Endodermal cell (in vitro differentiated cells): Measurements from ENCODE around the gene FANCE. TPM values are rescaled to one million over a fixed set of nuclear protein-coding genes. Genes with fewer than 3 reads are reported as not detected.
A peak's percentile ranks its signal among the peaks of the same experiment; 100 is the strongest.

Source experiments
- DNase-seq: peaks from one replicate; pipeline ENCODE4 v3.0.0-alpha.2; 2017
- H3K27ac ChIP-seq: 2 replicates; pipeline ENCODE4 v1.5.1; 2013; ENCODE audit warnings: mild to moderate bottlenecking, low read depth, low read length, moderate library complexity
- H3K27me3 ChIP-seq: 2 replicates; pipeline ENCODE4 v1.6.1; 2013; ENCODE audit warnings: mild to moderate bottlenecking, low read length, moderate library complexity; ENCODE audit not compliant: insufficient read depth, control insufficient read depth, poor library complexity, severe bottlenecking
- H3K36me3 ChIP-seq: 2 replicates; pipeline ENCODE4 v1.7.0; 2013; ENCODE audit warnings: mild to moderate bottlenecking, low read length, moderate library complexity; ENCODE audit not compliant: control insufficient read depth, insufficient read depth
- H3K4me1 ChIP-seq: one replicate; pipeline ENCODE4 v1.7.0; 2013; ENCODE audit warnings: low read length; ENCODE audit not compliant: control insufficient read depth, insufficient read depth
- H3K4me3 ChIP-seq: 2 replicates; pipeline ENCODE4 v1.5.1; 2013; ENCODE audit warnings: mild to moderate bottlenecking, low read length, moderate library complexity
- H3K9ac ChIP-seq: 2 replicates; pipeline ENCODE4 v1.6.1; 2013; ENCODE audit warnings: mild to moderate bottlenecking, low read length, moderate library complexity; ENCODE audit not compliant: poor library complexity, severe bottlenecking; ENCODE audit errors: extremely low read depth
- H3K9me3 ChIP-seq: 2 replicates; pipeline ENCODE4 v1.6.1; 2013; ENCODE audit warnings: mild to moderate bottlenecking, low read length, moderate library complexity; ENCODE audit not compliant: control insufficient read depth
- H3K27ac Mint-ChIP-seq: 2 replicates; pipeline ENCODE4 v1.8.0; 2020; ENCODE audit warnings: mixed read lengths
- H3K27me3 Mint-ChIP-seq: 2 replicates; pipeline ENCODE4 v1.8.0; 2021; ENCODE audit warnings: mild to moderate bottlenecking, mixed read lengths; ENCODE audit not compliant: insufficient read depth
- H3K36me3 Mint-ChIP-seq: 2 replicates; pipeline ENCODE4 v1.8.0; 2020; ENCODE audit warnings: low read depth, mixed read lengths
- H3K4me1 Mint-ChIP-seq: 2 replicates; pipeline ENCODE4 v1.8.0; 2020; ENCODE audit warnings: mixed read lengths
- H3K4me3 Mint-ChIP-seq: 2 replicates; pipeline ENCODE4 v1.8.0; 2020; ENCODE audit warnings: mild to moderate bottlenecking, moderate library complexity, mixed read lengths
- H3K9me3 Mint-ChIP-seq: 2 replicates; pipeline ENCODE4 v1.8.0; 2020; ENCODE audit warnings: mild to moderate bottlenecking, mixed read lengths
- WGBS, 2 experiments: methylation state at CpG; one replicate each; pipeline versions ENCODE4 v1.1.5 to v1.1.7; 2013; ENCODE audit warnings: missing lambda C conversion rate in 2 of 2, mixed read lengths in 1 of 2; ENCODE audit not compliant: insufficient coverage in 1 of 2, insufficient read length in 1 of 2; 5-methylcytosine and 5-hydroxymethylcytosine counted together
- total RNA-seq, 2 donors: library from RNA; stranded (reverse); fragmentation: NEBNext Ultra II Directional in 1 of 2; extraction: Animal tissue kit (Norgen Biotek cat#: 25700) in 1 of 2; gene quantifications; 2 replicates in 1 of 2; 3 replicates in 1 of 2; pipeline ENCODE4 v1.2.1, GENCODE V29; 2021
- TF ChIP-seq, protein P1 (sequence below): fragments of 200-600 bp; sonication (generic); conservative IDR thresholded peaks from 2 replicates; pipeline ENCODE4 v1.5.0; 2021; ENCODE audit warnings: antibody characterized with exemption, mild to moderate bottlenecking

The FANCE gene
- total RNA-seq, 2 donors from 2014 or later, result 13.5 to 16.4 TPM

DNA sequence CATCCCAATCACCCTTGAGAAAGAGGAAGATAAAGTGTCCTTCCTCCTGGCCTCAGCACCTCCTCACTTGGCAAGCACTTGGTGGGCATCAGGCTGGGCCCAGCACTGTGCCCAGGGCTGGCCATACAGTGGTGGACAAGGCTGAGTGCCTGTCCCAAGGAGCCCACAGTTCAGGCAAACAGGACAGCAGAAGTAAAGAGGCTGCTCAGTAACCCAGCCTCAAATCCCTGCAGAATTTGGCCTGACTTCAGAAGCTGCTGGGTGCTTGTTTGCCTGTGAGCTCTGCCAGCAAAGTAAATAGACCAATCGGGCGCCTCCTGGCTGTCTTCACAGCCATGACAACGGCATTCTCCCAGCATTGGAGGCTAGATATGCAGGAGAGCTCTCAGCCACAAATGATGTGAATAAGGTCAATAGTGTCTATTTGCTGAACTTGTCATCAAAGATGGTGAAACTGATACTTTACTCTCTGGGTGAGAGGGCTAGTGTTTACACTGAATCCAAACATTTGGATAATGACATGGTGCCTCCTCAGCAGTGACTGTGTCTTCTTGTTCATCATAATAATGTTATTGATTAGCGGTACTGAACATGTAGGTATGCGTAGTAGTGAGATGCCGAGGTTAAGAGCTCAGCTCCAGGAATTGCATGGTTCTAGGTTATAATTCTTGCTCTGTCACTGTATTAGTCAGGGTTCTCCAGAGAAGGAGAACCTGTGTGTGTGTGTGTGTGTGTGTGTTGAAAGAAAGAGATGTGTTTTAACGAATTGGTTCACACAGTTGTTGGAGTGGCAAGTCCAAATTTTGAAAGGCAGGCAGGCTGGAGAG lies 36.9 kb upstream of the FANCE start:
- peaks cover 19% of the 10 kb centered on the region for H3K4me1 Mint-ChIP-seq
- DNase-seq, result peak; percentile 91
- Histone ChIP-seq H3K36me3 (no peaks in the 10 kb centered on the region), H3K27ac (no peak overlapping the region), H3K4me1 (no peaks in the 10 kb centered on the region), H3K9me3 (no peaks in the 10 kb centered on the region), H3K4me3 (no peak overlapping the region), H3K27me3 (no peaks in the 10 kb centered on the region), H3K9ac (no peak overlapping the region)
- H3K4me3 Mint-ChIP-seq, result no peak overlapping the region
- peaks cover 3% of the 10 kb centered on the region for H3K36me3 Mint-ChIP-seq
- TF ChIP-seq, protein P1, sequence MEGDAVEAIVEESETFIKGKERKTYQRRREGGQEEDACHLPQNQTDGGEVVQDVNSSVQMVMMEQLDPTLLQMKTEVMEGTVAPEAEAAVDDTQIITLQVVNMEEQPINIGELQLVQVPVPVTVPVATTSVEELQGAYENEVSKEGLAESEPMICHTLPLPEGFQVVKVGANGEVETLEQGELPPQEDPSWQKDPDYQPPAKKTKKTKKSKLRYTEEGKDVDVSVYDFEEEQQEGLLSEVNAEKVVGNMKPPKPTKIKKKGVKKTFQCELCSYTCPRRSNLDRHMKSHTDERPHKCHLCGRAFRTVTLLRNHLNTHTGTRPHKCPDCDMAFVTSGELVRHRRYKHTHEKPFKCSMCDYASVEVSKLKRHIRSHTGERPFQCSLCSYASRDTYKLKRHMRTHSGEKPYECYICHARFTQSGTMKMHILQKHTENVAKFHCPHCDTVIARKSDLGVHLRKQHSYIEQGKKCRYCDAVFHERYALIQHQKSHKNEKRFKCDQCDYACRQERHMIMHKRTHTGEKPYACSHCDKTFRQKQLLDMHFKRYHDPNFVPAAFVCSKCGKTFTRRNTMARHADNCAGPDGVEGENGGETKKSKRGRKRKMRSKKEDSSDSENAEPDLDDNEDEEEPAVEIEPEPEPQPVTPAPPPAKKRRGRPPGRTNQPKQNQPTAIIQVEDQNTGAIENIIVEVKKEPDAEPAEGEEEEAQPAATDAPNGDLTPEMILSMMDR, result peak; percentile 80
- no peaks in the 10 kb centered on the region for H3K9me3 Mint-ChIP-seq
- no peaks in the 10 kb centered on the region for H3K27me3 Mint-ChIP-seq
- peak overlapping the region; percentile 28 for H3K27ac Mint-ChIP-seq
- WGBS, 2 experiments, result 29 to 66% methylated on average over 3 to 7 of the region's 7 CpGs

DNA sequence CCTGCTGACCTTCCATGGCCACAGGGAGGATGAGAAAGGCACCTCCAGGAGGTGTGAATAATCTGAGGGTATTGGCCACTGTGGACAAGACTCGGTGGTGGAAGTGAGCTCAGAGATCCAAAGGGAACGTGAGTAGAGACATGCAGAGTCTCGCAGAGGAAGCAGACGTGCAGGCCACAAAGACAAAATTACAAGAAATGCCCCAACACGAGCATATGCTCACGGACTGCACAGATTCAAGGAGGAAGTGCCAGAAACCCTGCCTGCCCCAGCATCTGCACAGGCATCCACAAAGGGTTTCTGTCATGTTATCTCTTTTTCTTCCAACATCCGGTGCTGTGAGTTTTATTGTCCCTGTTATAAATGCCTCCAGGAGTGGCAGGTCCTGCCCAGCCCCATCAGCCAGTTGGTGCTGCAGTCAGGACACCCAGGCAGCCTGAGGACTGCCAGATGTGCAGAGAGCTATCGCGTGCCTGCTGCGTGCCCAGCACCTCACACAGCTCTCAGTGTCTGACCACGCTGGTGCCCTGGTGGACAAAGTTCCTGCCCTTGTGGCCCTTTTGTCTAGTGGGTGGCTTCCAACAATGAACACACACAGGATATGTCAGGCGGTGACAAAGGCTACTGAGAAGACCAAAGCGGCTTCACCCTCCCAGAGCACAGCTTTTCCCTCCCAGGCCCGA lies 34.0 kb upstream of the FANCE start:
- Mint-ChIP-seq H3K4me1 (peaks cover 19% of the 10 kb centered on the region), H3K9me3 (no peaks in the 10 kb centered on the region), H3K27me3 (no peaks in the 10 kb centered on the region), H3K36me3 (peaks cover 2% of the 10 kb centered on the region), H3K4me3 (no peak overlapping the region), H3K27ac (peak overlapping the region; percentile 39)
- Histone ChIP-seq H3K9ac (no peak overlapping the region), H3K27me3 (no peaks in the 10 kb centered on the region), H3K4me3 (no peak overlapping the region), H3K9me3 (no peaks in the 10 kb centered on the region), H3K4me1 (no peaks in the 10 kb centered on the region), H3K27ac (no peak overlapping the region), H3K36me3 (no peaks in the 10 kb centered on the region)
- 93 to 98% methylated on average over 11 to 14 of the region's 14 CpGs for WGBS, 2 experiments
- no peak for DNase-seq
- TF ChIP-seq, protein P1, result no peak

DNA sequence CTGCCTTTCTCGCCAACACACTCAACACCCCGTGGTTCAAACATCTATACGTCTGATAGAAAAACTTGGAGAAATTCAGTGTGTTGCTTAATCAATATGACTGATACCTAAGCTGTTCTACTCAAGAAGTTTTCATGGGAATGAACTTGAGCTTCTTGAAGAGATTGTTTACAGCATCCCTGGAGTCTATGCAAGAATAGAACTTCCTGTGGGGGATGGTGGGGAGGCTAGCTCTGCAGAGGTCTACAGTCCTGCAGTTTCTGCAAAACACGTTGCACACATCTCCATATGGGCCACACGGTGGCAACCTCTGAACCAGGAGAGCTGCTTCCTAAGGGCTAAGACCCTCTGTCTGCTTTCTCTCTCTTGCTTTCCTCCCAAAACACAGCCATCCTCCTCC lies 32.7 kb upstream of the FANCE start:
- Histone ChIP-seq H3K27ac (no peak overlapping the region), H3K9me3 (no peaks in the 10 kb centered on the region), H3K4me1 (no peaks in the 10 kb centered on the region), H3K36me3 (no peaks in the 10 kb centered on the region), H3K4me3 (no peak overlapping the region), H3K27me3 (no peaks in the 10 kb centered on the region), H3K9ac (no peak overlapping the region)
- no peaks in the 10 kb centered on the region for H3K27me3 Mint-ChIP-seq
- 70 to 77% methylated on average over 5 of the region's 5 CpGs for WGBS, 2 experiments
- peaks cover 2% of the 10 kb centered on the region for H3K36me3 Mint-ChIP-seq
- no peak overlapping the region for H3K4me3 Mint-ChIP-seq
- TF ChIP-seq, protein P1, result peak; percentile 63
- peak overlapping the region; percentile 55 for H3K27ac Mint-ChIP-seq
- no peaks in the 10 kb centered on the region for H3K9me3 Mint-ChIP-seq
- H3K4me1 Mint-ChIP-seq, result peaks cover 19% of the 10 kb centered on the region
- DNase-seq, result peak; percentile 54
